Gastrocnemius medialis (tissue), 4 donors: Measurements from ENCODE around the gene KIF2A. TPM values are rescaled to one million over a fixed set of nuclear protein-coding genes. Genes with fewer than 3 reads are reported as not detected.

Experiments used
- ATAC-seq, 2 donors: fragments of 150-250 bp; one replicate each; pipeline ENCODE4 v1.9.1; 2016
- DNase-seq, 2 donors: peaks; one replicate each; pipeline ENCODE4 v3.0.0-alpha.2; 2019
- H3K27ac ChIP-seq, 4 donors: fragments of 200-600 bp; sonication (generic); 1 replicate in 1 of 4; 2 replicates in 3 of 4; pipeline ENCODE4 v1.5.1; 2016 to 2018; ENCODE audit warnings: mild to moderate bottlenecking in 2 of 4, moderate library complexity in 1 of 4
- H3K27me3 ChIP-seq, 3 donors: fragments of 200-600 bp; sonication (generic) in 2 of 3; 1 replicate in 1 of 3; 2 replicates in 2 of 3; pipeline versions ENCODE4 v1.5.1 to v1.6.0; 2016 to 2019; ENCODE audit warnings: mild to moderate bottlenecking in 1 of 3, moderate library complexity in 1 of 3
- H3K36me3 ChIP-seq, 2 donors: fragments of 200-600 bp; sonication (generic) in 1 of 2; one replicate each; pipeline ENCODE4 v1.5.1; 2017 to 2018
- H3K4me1 ChIP-seq, 2 donors: fragments of 200-600 bp; sonication (generic) in 1 of 2; one replicate each; pipeline ENCODE4 v1.5.1; 2016 to 2017; ENCODE audit warnings: mild to moderate bottlenecking in 2 of 2
- H3K4me3 ChIP-seq, 4 donors: fragments of 200-600 bp; sonication (generic) in 3 of 4; 1 replicate in 1 of 4; 2 replicates in 3 of 4; pipeline ENCODE4 v1.5.1; 2016 to 2019; ENCODE audit warnings: mild to moderate bottlenecking in 2 of 4
- H3K9me3 ChIP-seq, 3 donors: fragments of 200-600 bp; sonication (generic) in 2 of 3; 1 replicate in 1 of 3; 2 replicates in 2 of 3; pipeline ENCODE4 v1.5.1; 2016 to 2019
- POLR2A ChIP-seq, 2 donors: fragments of 450-650 bp; IDR thresholded peaks; one replicate each; pipeline ENCODE4 v1.6.1; 2017; ENCODE audit warnings: antibody characterized with exemption in 2 of 2, mild to moderate bottlenecking in 2 of 2, moderate library complexity in 2 of 2
- in situ Hi-C, 4 donors: fragments of 200-750 bp; cut with MboI; loops; one replicate each; pipeline versions ENCODE4 v1.15.0 to v1.8.0; 2017; ENCODE audit warnings: low sequenced_read_pairs in 4 of 4
- intact Hi-C: fragments of 100-400 bp; cut with DNase I; formaldehyde crosslinking; loops from one replicate; pipeline ENCODE4 v1.15.1; 2023; ENCODE audit warnings: low total_unique reads
- total RNA-seq, 4 donors: library from RNA; depleted of rRNA; stranded (reverse); fragments of >200 nt; gene quantifications; one replicate each; pipeline versions ENCODE4 v1.1.0 to v1.2.3, GENCODE V29; 2016
- TF ChIP-seq, protein P1 (sequence below), 5 experiments: fragments of 450-650 bp in 3 of 5; fragments of 200-600 bp in 2 of 5; sonication (generic) in 2 of 5; IDR thresholded peaks in 4 of 5; conservative IDR thresholded peaks in 1 of 5; 1 replicate in 4 of 5; 2 replicates in 1 of 5; pipeline ENCODE4 v1.5.1; 2016 to 2019; ENCODE audit warnings: antibody characterized with exemption in 5 of 5, mild to moderate bottlenecking in 3 of 5, moderate library complexity in 3 of 5

The KIF2A gene
- total RNA-seq, 4 donors from 2014 or later, result 7.5 to 14.2 (median 11.8) TPM

DNA sequence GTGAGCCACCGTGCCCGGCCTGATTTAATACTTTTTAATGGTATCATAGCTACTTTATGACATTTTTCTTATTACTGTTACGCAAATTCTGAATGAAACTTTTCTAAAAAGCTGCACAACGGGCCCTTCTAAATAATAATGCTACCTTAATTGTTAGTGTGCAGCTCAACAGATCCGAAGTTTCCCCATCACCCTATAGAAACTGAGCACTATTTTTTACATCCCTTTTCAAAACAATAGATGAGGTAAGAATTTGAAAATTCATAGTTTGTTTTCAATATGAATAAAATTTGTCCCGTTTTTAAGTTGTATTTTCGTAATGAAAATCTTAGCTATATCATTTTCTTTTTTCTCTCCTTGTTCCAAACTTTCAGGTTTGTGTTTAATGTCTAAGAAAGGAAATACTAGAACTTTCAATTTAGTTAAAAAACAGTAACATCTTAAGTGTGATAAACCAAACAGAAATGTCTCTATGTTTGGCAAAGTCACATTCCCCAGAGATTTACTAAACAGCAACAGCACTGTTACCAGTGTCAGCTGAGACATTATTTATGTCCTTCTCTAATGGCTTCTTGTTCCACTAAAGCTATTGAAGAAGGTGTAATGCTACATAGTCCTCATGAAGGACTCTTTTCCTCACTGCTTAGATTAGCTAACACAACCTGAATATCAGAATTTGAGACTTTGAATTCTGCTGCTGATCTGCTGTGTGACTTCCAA is 22.9 kb downstream of the KIF2A start:
- H3K27ac ChIP-seq, result no peak overlapping the region
- ATAC-seq (no peak), DNase-seq (no peak)
- no peak overlapping the region for H3K4me3 ChIP-seq
- no peaks in the 10 kb centered on the region for H3K36me3 ChIP-seq
- TF ChIP-seq POLR2A (IDR thresholded peaks at IDR 0.05), result no peak
- intact Hi-C loops, result no loop called here
- H3K4me1 ChIP-seq, result peaks cover 0 to 5% of the 10 kb centered on the region in 2 donors
- no peaks in the 10 kb centered on the region for H3K9me3 ChIP-seq
- in situ Hi-C loops, result no loop called here
- H3K27me3 ChIP-seq, result no peaks in the 10 kb centered on the region

DNA sequence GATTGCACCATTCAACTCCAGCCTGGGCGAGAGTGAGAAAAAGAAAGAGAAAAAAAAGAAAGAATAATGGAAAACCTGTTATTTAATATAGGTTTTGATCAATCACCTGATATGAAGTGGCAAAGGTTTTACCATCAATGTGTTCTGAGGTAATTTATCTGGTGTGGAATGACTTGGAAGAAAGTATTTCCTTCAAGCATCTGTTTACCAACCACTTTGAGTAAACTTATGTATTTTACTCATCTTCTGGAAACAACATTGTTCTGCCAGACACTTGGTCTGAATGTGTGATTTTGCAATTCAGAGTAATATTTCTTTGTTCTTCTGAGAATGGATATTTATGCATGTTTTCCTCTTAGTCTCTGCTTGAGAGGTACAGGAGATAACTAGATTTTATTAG is 24.3 kb downstream of the KIF2A start:
- peaks cover 0 to 5% of the 10 kb centered on the region in 2 donors for H3K4me1 ChIP-seq
- in situ Hi-C loops (no loop called here), intact Hi-C loops (no loop called here)
- H3K27ac ChIP-seq, result no peak overlapping the region
- no peak for ATAC-seq
- H3K36me3 ChIP-seq, result no peaks in the 10 kb centered on the region
- no peak overlapping the region for H3K4me3 ChIP-seq
- H3K27me3 ChIP-seq, result no peaks in the 10 kb centered on the region
- no peak for DNase-seq
- TF ChIP-seq, protein P1, sequence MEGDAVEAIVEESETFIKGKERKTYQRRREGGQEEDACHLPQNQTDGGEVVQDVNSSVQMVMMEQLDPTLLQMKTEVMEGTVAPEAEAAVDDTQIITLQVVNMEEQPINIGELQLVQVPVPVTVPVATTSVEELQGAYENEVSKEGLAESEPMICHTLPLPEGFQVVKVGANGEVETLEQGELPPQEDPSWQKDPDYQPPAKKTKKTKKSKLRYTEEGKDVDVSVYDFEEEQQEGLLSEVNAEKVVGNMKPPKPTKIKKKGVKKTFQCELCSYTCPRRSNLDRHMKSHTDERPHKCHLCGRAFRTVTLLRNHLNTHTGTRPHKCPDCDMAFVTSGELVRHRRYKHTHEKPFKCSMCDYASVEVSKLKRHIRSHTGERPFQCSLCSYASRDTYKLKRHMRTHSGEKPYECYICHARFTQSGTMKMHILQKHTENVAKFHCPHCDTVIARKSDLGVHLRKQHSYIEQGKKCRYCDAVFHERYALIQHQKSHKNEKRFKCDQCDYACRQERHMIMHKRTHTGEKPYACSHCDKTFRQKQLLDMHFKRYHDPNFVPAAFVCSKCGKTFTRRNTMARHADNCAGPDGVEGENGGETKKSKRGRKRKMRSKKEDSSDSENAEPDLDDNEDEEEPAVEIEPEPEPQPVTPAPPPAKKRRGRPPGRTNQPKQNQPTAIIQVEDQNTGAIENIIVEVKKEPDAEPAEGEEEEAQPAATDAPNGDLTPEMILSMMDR (IDR thresholded peaks at IDR 0.05 in 4 of 5, conservative IDR thresholded peaks at IDR 0.05 in 1 of 5), result no peak
- TF ChIP-seq POLR2A (IDR thresholded peaks at IDR 0.05), result no peak
- no peaks in the 10 kb centered on the region for H3K9me3 ChIP-seq

DNA sequence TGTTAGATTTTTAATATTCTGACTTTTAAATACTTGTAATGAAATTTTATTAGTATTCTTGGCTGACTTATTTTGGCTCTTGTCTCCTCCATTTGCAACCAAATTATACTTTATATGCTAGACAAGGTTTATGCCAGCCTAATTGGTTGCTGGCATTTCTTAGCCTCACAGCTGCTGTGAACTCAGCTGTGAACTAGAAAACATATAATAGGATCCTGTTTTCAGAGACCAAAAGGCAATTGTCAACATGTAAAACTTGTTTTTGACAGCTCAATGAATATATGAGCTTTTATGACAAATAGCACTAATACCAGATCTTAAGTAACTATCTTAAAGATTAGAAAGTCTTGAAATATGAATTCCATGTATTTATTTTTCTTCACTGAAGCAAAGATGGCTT is 25.9 kb downstream of the KIF2A start:
- no peak overlapping the region for H3K27ac ChIP-seq
- H3K36me3 ChIP-seq, result no peaks in the 10 kb centered on the region
- intact Hi-C loops, result no loop called here
- H3K4me3 ChIP-seq, result no peak overlapping the region
- in situ Hi-C loops, result no loop called here
- TF ChIP-seq, protein P1 (IDR thresholded peaks at IDR 0.05 in 4 of 5, conservative IDR thresholded peaks at IDR 0.05 in 1 of 5), result no peak
- TF ChIP-seq POLR2A (IDR thresholded peaks at IDR 0.05), result no peak
- no peaks in the 10 kb centered on the region for H3K27me3 ChIP-seq
- DNase-seq (no peak), ATAC-seq (no peak)
- no peaks in the 10 kb centered on the region for H3K9me3 ChIP-seq
- H3K4me1 ChIP-seq, result peaks cover 0 to 5% of the 10 kb centered on the region in 2 donors

DNA sequence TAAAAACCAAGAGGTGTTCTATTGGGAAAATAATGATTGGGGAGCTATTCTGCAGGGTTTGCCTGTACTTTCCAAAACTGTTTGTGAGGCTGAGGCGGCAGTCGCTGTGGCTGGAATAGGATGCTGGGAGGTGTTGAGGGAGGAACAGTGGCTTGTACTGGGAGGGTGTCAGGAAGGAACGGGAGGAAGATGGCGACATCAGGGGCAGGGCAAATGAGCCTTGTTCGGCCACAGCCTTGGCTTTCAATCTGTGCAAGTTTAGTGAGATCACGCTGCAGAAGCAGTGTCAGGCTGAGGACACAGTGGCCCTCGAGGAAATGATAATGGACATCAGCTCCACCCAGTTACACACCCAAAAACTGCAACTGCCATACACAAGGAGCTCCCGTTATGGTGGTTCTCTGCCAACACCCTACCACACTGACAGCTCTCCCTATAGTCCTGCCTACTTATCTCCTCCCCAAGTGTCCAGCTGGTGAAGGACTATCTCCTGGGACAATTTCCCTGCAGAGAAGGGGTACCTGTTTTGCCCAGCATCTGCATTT is 27.3 kb downstream of the KIF2A start:
- TF ChIP-seq, protein P1 (IDR thresholded peaks at IDR 0.05 in 4 of 5, conservative IDR thresholded peaks at IDR 0.05 in 1 of 5), result no peak
- no peak for TF ChIP-seq POLR2A (IDR thresholded peaks at IDR 0.05)
- H3K27me3 ChIP-seq, result no peaks in the 10 kb centered on the region
- peaks cover 0 to 5% of the 10 kb centered on the region in 2 donors for H3K4me1 ChIP-seq
- no peak overlapping the region for H3K27ac ChIP-seq
- no peaks in the 10 kb centered on the region for H3K9me3 ChIP-seq
- no peaks in the 10 kb centered on the region for H3K36me3 ChIP-seq
- H3K4me3 ChIP-seq, result no peak overlapping the region
- in situ Hi-C loops, result no loop called here
- intact Hi-C loops, result no loop called here
- ATAC-seq (no peak), DNase-seq (no peak)

DNA sequence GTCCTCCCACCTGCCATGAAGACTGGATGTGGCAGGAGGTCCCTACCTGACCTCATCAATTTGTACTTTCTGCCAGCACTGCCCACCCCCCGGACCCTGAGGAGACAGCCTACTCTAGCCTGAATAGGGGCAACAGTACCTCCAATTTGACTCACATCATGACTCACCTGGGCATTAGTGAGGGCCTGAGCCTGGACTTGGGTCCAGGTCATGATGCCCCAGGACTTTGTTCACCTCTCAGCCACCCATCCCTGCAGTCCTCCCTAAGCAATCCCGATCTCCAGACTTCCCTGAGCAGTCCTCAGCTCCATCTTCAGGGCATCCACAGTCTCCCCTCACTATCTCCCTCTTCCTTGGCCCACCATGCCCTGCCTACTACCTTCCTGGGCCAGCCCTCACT is 28.1 kb downstream of the KIF2A start:
- TF ChIP-seq POLR2A (IDR thresholded peaks at IDR 0.05), result no peak
- TF ChIP-seq, protein P1 (IDR thresholded peaks at IDR 0.05 in 4 of 5, conservative IDR thresholded peaks at IDR 0.05 in 1 of 5), result no peak
- Histone ChIP-seq H3K9me3 (no peaks in the 10 kb centered on the region), H3K4me3 (no peak overlapping the region), H3K4me1 (peaks cover 0 to 5% of the 10 kb centered on the region in 2 donors), H3K27me3 (no peaks in the 10 kb centered on the region), H3K27ac (no peak overlapping the region), H3K36me3 (no peaks in the 10 kb centered on the region)
- intact Hi-C loops (no loop called here), in situ Hi-C loops (no loop called here)
- ATAC-seq (no peak), DNase-seq (no peak)
